SIG-M5 treated with dmso at 0.1 percent for 504 hours (cell line): ENCODE results near the gene KCNH2.
"Not testable (repeated sequence)": the region's sequence is repeated elsewhere in the genome, so short reads cannot be mapped to it uniquely, and the experiment has no call there.

Experiments
- DNase-seq: peaks from one replicate; lab custom pipeline; 2025; ENCODE audit not compliant: unreplicated experiment; lab: John Stamatoyannopoulos, UW

Gene KCNH2

GRCh38 chr7:150910996-150911422 is 67.1 kb downstream of the KCNH2 start:
- no peak for DNase-seq

GRCh38 chr7:150910305-150910995 is 67.7 kb downstream of the KCNH2 start:
- DNase-seq = not testable (repeated sequence)

GRCh38 chr7:150909200-150909995 is 68.7 kb downstream of the KCNH2 start:
- no peak for DNase-seq

GRCh38 chr7:150908173-150908572 is 69.9 kb downstream of the KCNH2 start:
- DNase-seq = no peak

- DNase-seq = no peak
These were observed 73.9 kb downstream of the KCNH2 start for GRCh38 chr7:150904011-150904909.

- no peak for DNase-seq
These were observed 74.5 kb downstream of the KCNH2 start for GRCh38 chr7:150903606-150904005.

GRCh38 chr7:150902078-150903033 is 75.8 kb downstream of the KCNH2 start:
- no peak for DNase-seq

GRCh38 chr7:150901160-150902035 is 76.7 kb downstream of the KCNH2 start:
- no peak for DNase-seq

- DNase-seq = no peak
These were observed 77.4 kb downstream of the KCNH2 start for GRCh38 chr7:150900675-150901074.

GRCh38 chr7:150898475-150899011 is 79.6 kb downstream of the KCNH2 start:
- DNase-seq = peak; percentile 48

- no peak for DNase-seq
These were observed 80.3 kb downstream of the KCNH2 start for GRCh38 chr7:150897502-150898474.

GRCh38 chr7:150896562-150897209 is 81.4 kb downstream of the KCNH2 start:
- no peak for DNase-seq

GRCh38 chr7:150895809-150896208 is 82.3 kb downstream of the KCNH2 start:
- no peak for DNase-seq
